Measurements from ENCODE around the gene RUFY3. TPM values are rescaled to one million over a fixed set of nuclear protein-coding genes. Genes with fewer than 3 reads are reported as not detected.
"Not testable (repeated sequence)": the region's sequence is repeated elsewhere in the genome, so short reads cannot be mapped to it uniquely, and the experiment has no call there.

Gene RUFY3
- total RNA-seq, 6 experiments from 2014 or later, result 24.1 to 58.3 (median 30.3) TPM

- Histone ChIP-seq H3K27me3 (no peaks in the 10 kb centered on the region), H3K4me1 (peaks cover 0 to 4% (median 0%) of the 10 kb centered on the region in 4 donors), H3K9me3 (no peaks in the 10 kb centered on the region), H3K27ac (no peak overlapping the region), H3K36me3 (peaks cover 0 to 4% (median 0%) of the 10 kb centered on the region in 4 donors), H3K4me3 (no peak overlapping the region)
- intact Hi-C loops (cut with DNase I), result no loop called here
- no peak for DNase-seq
- TF ChIP-seq POLR2A (IDR thresholded peaks at IDR 0.05) (no peak), CTCF (IDR thresholded peaks at IDR 0.05) (no peak)
- no peak for ATAC-seq
- WGBS (ENCODE audit: insufficient coverage, low coverage, low lambda C conversion rate, missing lambda C conversion rate), result 94% methylated on average over 1 of the region's 1 CpG
These were observed 38.9 kb downstream of the RUFY3 start for GRCh38 chr4:70760662-70761061.

GRCh38 chr4:70761276-70761816 lies 39.6 kb downstream of the RUFY3 start:
- Histone ChIP-seq H3K4me3 (no peak overlapping the region), H3K36me3 (peaks cover 0 to 4% (median 0%) of the 10 kb centered on the region in 4 donors), H3K4me1 (peaks cover 0 to 11% (median 0%) of the 10 kb centered on the region in 4 donors), H3K9me3 (no peaks in the 10 kb centered on the region), H3K27me3 (no peaks in the 10 kb centered on the region), H3K27ac (no peak overlapping the region)
- intact Hi-C loops (cut with DNase I), result no loop called here
- 95% methylated on average over 3 of the region's 3 CpGs for WGBS (ENCODE audit: insufficient coverage, low coverage, low lambda C conversion rate, missing lambda C conversion rate)
- ATAC-seq (no peak), DNase-seq (no peak)
- TF ChIP-seq POLR2A (IDR thresholded peaks at IDR 0.05) (no peak), CTCF (IDR thresholded peaks at IDR 0.05) (no peak)

- WGBS (ENCODE audit: insufficient coverage, low coverage, low lambda C conversion rate, missing lambda C conversion rate), result 53% methylated on average over 1 of the region's 1 CpG
- DNase-seq (no peak), ATAC-seq (peak; percentile 44 to 70 (median 56))
- Histone ChIP-seq H3K4me3 (no peak overlapping the region), H3K36me3 (peaks cover 0 to 20% (median 2%) of the 10 kb centered on the region in 4 donors), H3K27ac (peak overlapping the region in 1 of 3 donors; percentile 36), H3K4me1 (peaks cover 0 to 14% (median 0%) of the 10 kb centered on the region in 4 donors), H3K9me3 (no peaks in the 10 kb centered on the region), H3K27me3 (no peaks in the 10 kb centered on the region)
- TF ChIP-seq CTCF (IDR thresholded peaks at IDR 0.05) (no peak), POLR2A (IDR thresholded peaks at IDR 0.05) (no peak)
- intact Hi-C loops (cut with DNase I), result no loop called here
These were observed 43.6 kb downstream of the RUFY3 start for GRCh38 chr4:70765368-70765767.

GRCh38 chr4:70768301-70768948 lies 46.7 kb downstream of the RUFY3 start:
- Histone ChIP-seq H3K9me3 (no peaks in the 10 kb centered on the region), H3K27ac (no peak overlapping the region), H3K4me3 (no peak overlapping the region), H3K36me3 (peaks cover 0 to 21% (median 2%) of the 10 kb centered on the region in 4 donors), H3K4me1 (peaks cover 0 to 14% (median 0%) of the 10 kb centered on the region in 4 donors), H3K27me3 (no peaks in the 10 kb centered on the region)
- no peak for ATAC-seq
- intact Hi-C loops (cut with DNase I), result no loop called here
- WGBS (ENCODE audit: insufficient coverage, low coverage, low lambda C conversion rate, missing lambda C conversion rate), result 81% methylated on average over 3 of the region's 3 CpGs
- no peak for DNase-seq
- TF ChIP-seq POLR2A (IDR thresholded peaks at IDR 0.05) (no peak), CTCF (IDR thresholded peaks at IDR 0.05) (no peak)

- H3K4me3 ChIP-seq; H3K27ac ChIP-seq; H3K27me3 ChIP-seq; H3K9me3 ChIP-seq; intact Hi-C loops (cut with DNase I); ATAC-seq; DNase-seq: not testable (repeated sequence)
- Histone ChIP-seq H3K4me1 (peaks cover 0 to 14% (median 0%) of the 10 kb centered on the region in 4 donors), H3K36me3 (peaks cover 0 to 21% (median 2%) of the 10 kb centered on the region in 4 donors)
- 92% methylated on average over 1 of the region's 1 CpG for WGBS (ENCODE audit: insufficient coverage, low coverage, low lambda C conversion rate, missing lambda C conversion rate)
These were observed 47.6 kb downstream of the RUFY3 start for GRCh38 chr4:70769396-70769795.
